IMR-90 (cell line): ENCODE data around the gene GPR158.

Experiments used
- BHLHE40 ChIP-seq: fragments of 150-350 bp; IDR thresholded peaks from 2 replicates; pipeline ENCODE4 v1.6.1; 2016; ENCODE audit warnings: mild to moderate bottlenecking, low read depth, low read length
- CEBPB ChIP-seq: IDR thresholded peaks from 2 replicates; pipeline ENCODE4 v1.6.1; 2012; ENCODE audit warnings: low read depth, low read length, improper control_type of control experiment
- CTCF ChIP-seq: conservative IDR thresholded peaks from 2 replicates; pipeline ENCODE4 v1.5.1; 2012; ENCODE audit warnings: mild to moderate bottlenecking, low read depth, low read length, improper control_type of control experiment
- MAZ ChIP-seq: IDR thresholded peaks from 2 replicates; pipeline ENCODE4 v1.6.1; 2012; ENCODE audit warnings: low read depth, mild to moderate bottlenecking, low read length, improper control_type of control experiment, moderate library complexity, borderline replicate concordance
- MXI1 ChIP-seq: IDR thresholded peaks from 2 replicates; pipeline ENCODE4 v1.6.1; 2012; ENCODE audit warnings: low read depth, mild to moderate bottlenecking, low read length, moderate library complexity, borderline replicate concordance
- POLR2A ChIP-seq: IDR thresholded peaks from 2 replicates; pipeline ENCODE4 v1.6.1; 2012; ENCODE audit warnings: mild to moderate bottlenecking, low read depth, low read length
- RAD21 ChIP-seq: IDR thresholded peaks from 2 replicates; pipeline ENCODE4 v1.6.1; 2012; ENCODE audit warnings: low read length, improper control_type of control experiment
- RFX5 ChIP-seq: IDR thresholded peaks from 2 replicates; pipeline ENCODE4 v1.8.0; 2012; ENCODE audit warnings: low read depth, mild to moderate bottlenecking, low read length, moderate library complexity
- SMC3 ChIP-seq: fragments of 150-350 bp; IDR thresholded peaks from 2 replicates; pipeline ENCODE4 v1.6.1; 2016; ENCODE audit warnings: low read depth, mild to moderate bottlenecking, antibody characterized with exemption, low read length, moderate library complexity
- TF ChIP-seq, protein P1 (sequence below): fragments of 150-350 bp; IDR thresholded peaks from 2 replicates; pipeline ENCODE4 v1.6.1; 2016; ENCODE audit warnings: low read depth, mild to moderate bottlenecking, low read length, moderate library complexity, borderline replicate concordance

GRCh38 chr10:25573316-25573715, 398.5 kb downstream of the GPR158 start:
- TF ChIP-seq POLR2A = no peak
- no peak for TF ChIP-seq CTCF
- TF ChIP-seq MAZ = no peak
- TF ChIP-seq RFX5 = no peak
- no peak for TF ChIP-seq BHLHE40
- TF ChIP-seq RAD21 = no peak
- TF ChIP-seq, protein P1, sequence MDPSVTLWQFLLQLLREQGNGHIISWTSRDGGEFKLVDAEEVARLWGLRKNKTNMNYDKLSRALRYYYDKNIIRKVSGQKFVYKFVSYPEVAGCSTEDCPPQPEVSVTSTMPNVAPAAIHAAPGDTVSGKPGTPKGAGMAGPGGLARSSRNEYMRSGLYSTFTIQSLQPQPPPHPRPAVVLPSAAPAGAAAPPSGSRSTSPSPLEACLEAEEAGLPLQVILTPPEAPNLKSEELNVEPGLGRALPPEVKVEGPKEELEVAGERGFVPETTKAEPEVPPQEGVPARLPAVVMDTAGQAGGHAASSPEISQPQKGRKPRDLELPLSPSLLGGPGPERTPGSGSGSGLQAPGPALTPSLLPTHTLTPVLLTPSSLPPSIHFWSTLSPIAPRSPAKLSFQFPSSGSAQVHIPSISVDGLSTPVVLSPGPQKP = no peak
- no peak for TF ChIP-seq CEBPB
- TF ChIP-seq MXI1 = no peak
- TF ChIP-seq SMC3 = no peak
